ENCODE measurements around the gene SGIP1.
"Not testable (repeated sequence)": the region's sequence is repeated elsewhere in the genome, so short reads cannot be mapped to it uniquely, and the experiment has no call there.

The SGIP1 gene

DNA sequence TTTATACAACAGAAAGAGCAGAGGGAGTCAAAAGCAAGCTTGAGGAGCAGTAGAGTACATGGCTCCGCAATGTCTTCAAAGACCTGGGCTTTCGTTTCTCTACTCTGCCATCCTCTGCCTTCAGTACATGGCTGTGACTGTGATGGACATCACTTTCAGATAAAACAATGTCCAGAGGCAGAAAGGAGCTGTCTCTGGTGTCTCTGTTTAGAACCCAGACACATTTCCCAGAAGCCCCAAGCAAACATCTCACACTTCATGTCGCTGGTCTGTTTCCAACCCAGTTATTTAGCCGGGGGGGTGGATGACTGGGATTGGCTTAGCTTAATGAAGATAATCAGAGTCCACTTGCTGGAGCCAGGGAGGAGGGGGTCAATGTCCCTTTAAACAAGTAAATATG is 25.6 kb downstream of the SGIP1 start:
- DNase-seq = no peak

DNA sequence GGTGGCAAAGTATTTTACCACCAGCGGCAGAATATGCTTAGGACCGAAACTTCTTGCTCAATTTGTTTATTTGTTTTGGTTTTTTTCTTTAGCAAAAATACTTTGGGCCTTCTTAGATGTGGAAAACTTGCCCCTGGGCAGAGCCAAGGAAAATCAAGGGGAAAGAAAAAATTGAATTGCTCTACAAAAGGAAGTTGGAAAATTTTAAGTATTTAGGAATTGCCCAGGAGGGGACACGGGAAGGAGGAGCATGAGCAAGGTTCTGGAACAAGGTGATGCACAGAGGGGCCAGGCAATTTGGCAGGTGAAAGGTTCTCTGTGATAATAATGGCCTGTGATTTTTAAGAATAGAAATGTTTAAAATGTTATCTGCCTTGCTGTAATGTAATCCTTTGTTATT is 28.6 kb downstream of the SGIP1 start:
- no peak for DNase-seq

DNA sequence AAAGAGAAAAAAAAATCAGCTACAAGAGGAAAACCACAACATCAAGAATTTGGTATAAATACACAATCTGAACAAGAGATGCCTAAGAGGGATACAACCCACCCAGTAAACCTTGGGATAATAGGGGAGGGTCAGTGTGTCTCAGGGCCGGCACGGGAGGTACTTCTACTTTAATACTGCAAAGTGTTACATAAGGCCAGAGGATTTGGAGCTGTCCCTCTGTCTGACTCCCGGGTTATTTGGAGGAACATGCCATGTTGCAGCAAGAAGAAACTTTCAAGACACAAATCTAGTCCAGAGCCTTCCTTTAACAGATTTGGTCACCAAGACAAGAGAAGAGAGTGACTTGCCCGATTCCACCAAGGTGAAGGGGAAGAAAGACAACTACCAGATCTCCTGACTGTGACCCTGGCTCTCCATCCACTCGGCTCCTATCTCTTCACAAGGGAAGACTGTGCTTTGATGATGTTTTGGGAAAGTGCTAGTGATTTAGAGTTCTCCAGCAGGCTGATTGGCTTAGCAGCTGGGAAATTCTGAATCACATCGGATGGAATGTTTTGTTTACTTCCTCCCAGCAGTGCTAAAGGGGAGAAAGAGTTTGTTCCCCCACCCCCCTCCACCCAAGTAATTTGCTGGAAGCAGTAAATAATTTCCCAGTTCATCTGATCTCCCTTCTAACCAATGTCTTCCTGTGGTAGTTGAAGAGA is 29.3 kb downstream of the SGIP1 start:
- no peak for DNase-seq

GRCh38 chr1:66563941-66564630 is 30.1 kb downstream of the SGIP1 start:
- DNase-seq = no peak

- DNase-seq = no peak
These were observed 36.2 kb downstream of the SGIP1 start for GRCh38 chr1:66570196-66570595.

DNA sequence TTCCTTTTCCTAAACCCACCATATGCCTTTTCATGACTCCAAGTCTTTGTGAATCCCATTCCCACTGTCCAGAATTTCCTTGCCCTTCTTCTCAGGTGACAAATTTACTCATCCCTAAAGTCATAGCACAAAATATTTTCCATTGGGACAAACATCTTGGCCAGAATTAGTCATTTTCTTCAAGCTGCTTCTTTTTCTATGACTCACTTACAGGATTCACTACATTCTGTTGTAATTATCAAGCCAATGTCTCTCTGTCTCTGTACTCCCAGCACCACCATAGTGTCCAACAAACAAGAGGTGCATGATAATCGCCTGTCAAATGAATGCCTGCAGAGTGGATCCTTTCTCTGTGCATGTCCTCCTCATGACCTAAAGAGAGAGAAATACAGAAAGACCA is 37.8 kb downstream of the SGIP1 start:
- no peak for DNase-seq

- DNase-seq = no peak
These were observed 41.8 kb downstream of the SGIP1 start for GRCh38 chr1:66575739-66576138.

DNA sequence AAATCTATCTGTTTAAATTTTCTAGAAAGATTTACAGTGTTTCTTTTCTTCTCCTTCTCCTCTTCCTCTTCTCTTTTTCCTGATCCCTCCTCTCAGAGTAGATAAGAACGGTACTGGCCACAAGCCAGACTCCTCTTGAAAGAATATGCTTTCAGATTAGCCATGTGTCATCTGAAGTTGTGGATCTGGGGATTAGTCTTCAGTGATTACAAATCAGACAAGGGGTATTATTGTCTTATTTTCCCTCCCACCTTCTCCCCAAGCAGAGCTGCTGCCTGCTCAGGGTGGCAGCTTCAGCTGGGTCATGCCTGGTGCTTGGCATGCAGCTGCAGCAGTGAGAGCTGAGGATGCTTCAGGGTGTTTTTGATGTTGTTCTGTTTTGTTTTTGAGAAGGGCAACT is 42.7 kb downstream of the SGIP1 start:
- no peak for DNase-seq

DNA sequence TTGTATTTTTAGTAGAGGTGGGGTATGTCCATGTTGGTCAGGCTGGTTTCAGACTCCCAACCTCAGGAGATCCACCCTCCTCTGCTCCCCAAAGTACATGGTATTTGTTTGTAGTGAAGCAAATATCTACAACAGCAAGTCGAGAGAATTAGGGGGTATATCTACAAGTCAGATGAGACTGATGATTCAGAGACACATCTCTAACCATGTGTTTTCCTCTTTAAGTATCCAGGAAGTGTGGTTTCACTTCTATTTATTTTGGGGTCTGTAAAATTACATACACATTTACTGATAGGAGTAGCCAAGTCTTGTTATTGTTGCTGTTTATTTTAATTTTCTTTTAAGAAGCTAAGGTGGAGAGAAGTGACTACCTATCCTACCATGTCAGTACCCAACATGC is 44.9 kb downstream of the SGIP1 start:
- DNase-seq = no peak

DNA sequence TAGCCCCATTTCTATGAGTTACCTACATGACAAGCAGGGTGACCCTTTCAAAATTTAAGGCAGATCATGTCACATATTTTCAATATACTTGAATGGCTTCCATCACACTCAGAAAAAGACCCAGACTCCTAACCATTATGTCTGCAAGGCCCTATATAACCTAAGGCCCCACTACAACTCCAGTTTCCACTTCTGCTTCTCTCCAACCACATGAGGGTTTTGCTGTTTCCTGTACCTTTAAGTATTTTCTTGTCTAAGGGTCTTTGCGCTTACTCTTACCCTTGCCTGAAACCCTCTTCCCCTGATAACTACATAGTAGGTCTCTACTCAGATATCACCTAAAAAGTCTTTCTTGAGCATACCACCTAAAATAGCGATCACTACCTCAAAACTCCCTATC is 46.1 kb downstream of the SGIP1 start:
- DNase-seq = no peak

- no peak for DNase-seq
These were observed 49.1 kb downstream of the SGIP1 start for GRCh38 chr1:66583021-66583420.

GRCh38 chr1:66585002-66585401 is 51.0 kb downstream of the SGIP1 start:
- no peak for DNase-seq

- DNase-seq = no peak
These were observed 55.4 kb downstream of the SGIP1 start for GRCh38 chr1:66589326-66589725.

DNA sequence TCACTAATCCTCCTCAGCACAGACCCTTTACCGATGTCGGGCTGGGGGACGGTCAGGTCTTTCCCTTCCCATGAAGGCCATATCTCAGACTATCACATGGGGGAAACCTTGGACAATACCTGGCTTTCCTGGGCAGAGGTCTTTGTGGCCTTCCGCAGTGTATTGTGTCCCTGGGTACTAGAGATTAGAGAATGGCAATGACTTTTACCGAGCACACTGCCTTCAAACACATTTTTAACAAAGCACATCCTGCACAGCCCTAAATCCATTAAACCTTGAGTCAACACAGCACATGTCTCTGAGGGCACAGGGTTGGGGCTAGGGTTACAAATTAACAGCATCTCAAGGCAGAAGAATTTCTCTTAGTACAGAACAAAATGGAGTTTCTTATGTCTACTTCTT is 58.2 kb downstream of the SGIP1 start:
- DNase-seq = not testable (repeated sequence)

- no peak for DNase-seq
These were observed 62.2 kb downstream of the SGIP1 start for GRCh38 chr1:66596191-66596590.

GRCh38 chr1:66597500-66597899 is 63.5 kb downstream of the SGIP1 start:
- no peak for DNase-seq

GRCh38 chr1:66598670-66599069 is 64.7 kb downstream of the SGIP1 start:
- no peak for DNase-seq

DNA sequence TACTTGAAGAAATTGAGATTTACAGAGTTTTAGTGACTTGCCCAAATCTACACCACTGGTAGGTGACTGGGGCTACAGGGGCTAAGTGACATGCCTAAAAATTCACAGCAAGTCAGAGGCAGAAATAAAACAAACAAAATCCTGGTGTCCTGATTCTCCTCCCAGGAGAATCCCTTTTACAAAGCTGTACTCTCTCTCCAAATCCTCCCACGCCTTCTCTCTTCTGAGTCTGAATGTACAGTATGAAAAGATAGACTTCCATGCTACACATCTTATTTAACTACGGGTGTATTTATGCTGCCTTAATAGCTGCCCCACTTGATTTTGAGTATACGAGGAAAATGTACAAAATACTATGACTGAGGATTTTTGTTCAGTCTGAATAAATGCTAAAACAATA is 65.4 kb downstream of the SGIP1 start:
- DNase-seq = no peak

DNA sequence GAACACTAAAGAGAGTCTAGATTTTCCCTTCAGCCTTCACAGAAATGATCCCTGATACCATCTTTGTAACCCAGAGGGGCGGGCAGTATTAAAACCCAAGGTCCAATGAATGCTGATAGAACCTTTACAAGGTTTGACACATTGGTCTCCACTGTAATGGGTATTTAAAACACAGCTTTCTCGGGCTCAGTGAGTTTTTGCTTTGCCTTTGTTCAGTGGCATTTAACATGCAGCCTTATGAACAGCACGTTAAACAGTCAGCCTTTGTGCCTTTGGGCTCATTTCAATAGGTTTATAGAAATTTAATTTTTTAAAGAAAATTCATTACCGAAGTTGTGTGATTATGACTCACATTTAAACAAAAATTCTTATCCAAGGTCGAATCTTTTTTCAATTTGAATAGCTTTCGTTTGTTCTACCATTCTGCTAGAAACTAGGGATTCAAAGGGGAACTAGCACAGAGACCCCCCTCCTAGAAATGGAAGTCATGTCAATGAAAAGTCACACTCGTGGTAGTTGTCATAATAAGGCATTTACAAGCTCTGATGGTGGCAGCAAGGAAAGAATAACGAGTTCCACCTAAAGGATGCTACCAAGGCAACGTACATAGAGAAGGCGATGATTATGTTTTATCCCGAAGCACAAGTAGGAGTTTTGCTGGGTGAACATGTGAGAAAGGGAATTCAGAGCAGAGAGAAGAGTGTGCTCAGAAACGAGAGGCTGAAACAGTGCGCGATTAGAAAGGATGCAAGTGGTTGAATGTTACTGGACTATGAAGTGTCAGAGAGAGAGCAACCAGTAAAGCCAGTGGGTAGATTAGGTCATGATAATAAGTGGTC is 66.2 kb downstream of the SGIP1 start:
- no peak for DNase-seq

DNA sequence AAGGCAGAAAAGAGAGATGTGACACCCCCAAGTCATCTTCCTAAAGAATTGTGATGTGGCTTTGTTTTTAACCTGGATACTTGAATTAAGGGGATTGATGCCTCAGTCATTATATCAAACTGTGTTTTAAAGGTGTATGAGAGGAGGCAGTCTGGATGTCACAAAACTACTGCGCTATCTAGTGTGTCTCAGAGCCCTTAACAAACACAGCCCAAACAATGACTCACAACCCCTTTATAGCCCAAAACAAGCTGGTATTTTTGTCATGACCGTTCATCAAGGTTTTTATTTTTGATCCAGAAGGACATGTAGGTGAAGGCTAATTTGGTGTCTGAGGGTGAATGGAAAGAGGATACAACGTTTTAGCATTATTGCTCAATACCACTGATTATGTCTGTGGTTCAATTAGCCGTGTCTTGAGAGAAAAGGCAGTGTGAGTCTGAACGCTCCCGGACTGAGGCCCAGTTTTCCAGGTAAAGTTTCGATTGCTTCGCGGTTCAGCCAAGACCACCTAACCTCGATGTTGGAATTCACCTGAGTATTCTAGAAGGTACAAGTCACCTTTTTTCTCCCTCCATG is 71.6 kb downstream of the SGIP1 start:
- no peak for DNase-seq

DNA sequence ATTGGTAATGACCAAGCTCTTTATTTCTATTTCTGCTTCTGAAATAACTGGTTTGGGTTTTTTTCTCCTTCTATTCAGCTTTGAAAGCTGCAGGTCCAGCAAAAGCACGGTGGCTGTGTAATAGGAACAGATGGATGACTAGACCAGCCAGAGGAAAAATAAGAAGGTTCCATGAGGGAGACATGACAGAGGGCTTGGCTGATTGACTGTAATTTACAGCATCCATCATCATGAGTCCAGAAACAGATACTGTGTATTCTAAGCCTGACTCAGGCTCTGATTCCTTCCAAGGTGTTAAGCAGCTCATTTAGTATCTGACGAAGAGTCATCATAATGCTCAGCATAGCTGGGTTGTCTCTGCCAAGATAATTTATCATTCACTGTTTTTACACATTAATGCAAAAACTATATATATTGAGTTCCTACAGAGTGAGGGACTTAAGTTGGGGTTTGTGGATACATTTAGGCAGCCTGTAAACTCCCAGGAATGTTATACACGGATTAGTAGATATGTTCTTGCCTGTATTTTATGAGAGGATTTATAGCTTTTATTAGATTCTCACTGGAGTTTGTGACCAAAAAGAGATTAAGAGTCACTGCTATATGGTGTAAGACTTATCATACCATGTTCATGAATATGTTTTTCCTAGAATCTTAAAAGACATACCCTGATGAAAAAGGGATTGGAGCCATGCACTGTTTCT is 72.6 kb downstream of the SGIP1 start:
- no peak for DNase-seq

GRCh38 chr1:66607458-66607857 is 73.5 kb downstream of the SGIP1 start:
- DNase-seq = no peak

- no peak for DNase-seq
These were observed 79.2 kb downstream of the SGIP1 start for GRCh38 chr1:66613187-66613586.
